Uterus (tissue), 4 donors: ENCODE measurements around the gene TK1. TPM values are rescaled to one million over a fixed set of nuclear protein-coding genes. Genes with fewer than 3 reads are reported as not detected.

Source experiments
- DNase-seq, 2 donors: peaks; one replicate each; pipeline ENCODE4 v3.0.0-alpha.2; 2019 to 2020
- H3K27ac ChIP-seq, 2 donors: fragments of 200-600 bp; sonication (generic); 1 replicate in 1 of 2; 2 replicates in 1 of 2; pipeline ENCODE4 v1.5.1; 2016 to 2018
- H3K27me3 ChIP-seq, 2 donors: fragments of 200-600 bp; sonication (generic); one replicate each; pipeline ENCODE4 v1.5.1; 2018 to 2019; ENCODE audit warnings: control low read depth in 1 of 2
- H3K36me3 ChIP-seq, 2 donors: fragments of 200-600 bp; sonication (generic); one replicate each; pipeline ENCODE4 v1.5.1; 2019; ENCODE audit warnings: control low read depth in 1 of 2
- H3K4me1 ChIP-seq, 2 donors: fragments of 200-600 bp; sonication (generic); one replicate each; pipeline ENCODE4 v1.5.1; 2018 to 2019; ENCODE audit warnings: control low read depth in 1 of 2
- H3K4me3 ChIP-seq, 2 donors: fragments of 200-600 bp; sonication (generic); 1 replicate in 1 of 2; 2 replicates in 1 of 2; pipeline ENCODE4 v1.5.1; 2018 to 2019; ENCODE audit warnings: mild to moderate bottlenecking in 1 of 2
- H3K9me3 ChIP-seq, 2 donors: fragments of 200-600 bp; sonication (generic); one replicate each; pipeline ENCODE4 v1.5.1; 2019; ENCODE audit warnings: control low read depth in 1 of 2
- POLR2A ChIP-seq, 2 donors: fragments of 450-650 bp; IDR thresholded peaks; one replicate each; pipeline ENCODE4 v1.6.1; 2016; ENCODE audit warnings: antibody characterized with exemption in 2 of 2, mild to moderate bottlenecking in 1 of 2, moderate library complexity in 1 of 2
- intact Hi-C: fragments of 100-400 bp; cut with DNase I; formaldehyde crosslinking; loops from one replicate; pipeline ENCODE4 v1.15.1; 2023; ENCODE audit warnings: low total_unique reads
- total RNA-seq, 4 donors: library from RNA; depleted of rRNA in 3 of 4; stranded (reverse); fragments of >200 nt in 3 of 4; gene quantifications; one replicate each; pipeline versions ENCODE4 v1.1.0 to v1.2.4, GENCODE V29; 2014 to 2023
- TF ChIP-seq, protein P1 (sequence below), 4 experiments: fragments of 200-600 bp in 2 of 4; fragments of 450-650 bp in 2 of 4; sonication (generic) in 2 of 4; IDR thresholded peaks; one replicate each; pipeline ENCODE4 v1.5.1; 2016 to 2019; ENCODE audit warnings: antibody characterized with exemption in 4 of 4, mild to moderate bottlenecking in 2 of 4, moderate library complexity in 1 of 4
- donor health status: DM: yes; HTN: yes; CAD: no.

Gene TK1
- total RNA-seq, 4 donors from 2014 or later = 1.4 to 40.8 TPM; not detected in 2

DNA sequence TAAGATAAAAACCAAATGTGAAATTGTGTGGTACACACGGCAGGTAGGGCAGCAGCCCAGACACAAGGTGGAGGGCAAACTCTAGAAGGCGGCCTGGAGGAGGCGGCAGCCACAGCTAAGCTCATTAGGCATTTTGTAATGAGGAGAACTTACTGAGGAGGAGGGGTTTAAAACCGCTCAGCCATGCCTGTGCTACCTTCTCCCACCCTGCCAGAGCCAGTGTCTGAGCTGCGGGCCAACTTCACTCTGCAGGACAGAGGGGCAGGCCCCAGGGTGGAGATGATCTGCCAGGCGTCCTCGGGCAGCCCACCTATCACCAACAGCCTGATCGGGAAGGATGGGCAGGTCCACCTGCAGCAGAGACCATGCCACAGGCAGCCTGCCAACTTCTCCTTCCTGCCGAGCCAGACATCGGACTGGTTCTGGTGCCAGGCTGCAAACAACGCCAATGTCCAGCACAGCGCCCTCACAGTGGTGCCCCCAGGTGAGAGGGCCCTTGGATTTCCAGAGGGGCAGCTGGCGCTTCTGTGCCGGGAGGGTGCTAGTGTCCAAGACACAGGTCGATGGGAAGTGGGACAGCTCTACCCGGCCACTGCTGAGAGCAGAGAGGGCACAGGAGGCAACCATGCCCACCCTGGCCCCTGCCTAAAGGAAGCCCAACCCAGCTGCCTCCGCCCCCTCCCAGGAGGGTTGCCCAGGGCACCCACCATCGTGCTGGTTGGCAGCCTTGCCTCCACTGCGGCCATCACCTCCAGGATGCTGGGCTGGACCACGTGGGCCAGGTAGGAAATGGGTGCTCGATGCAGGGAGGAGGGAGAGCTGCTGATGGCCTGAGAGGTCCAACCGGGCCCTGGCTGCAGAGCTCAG lies 22.7 kb downstream of the TK1 start:
- Histone ChIP-seq H3K27ac (no peak overlapping the region), H3K4me3 (no peak overlapping the region), H3K9me3 (no peaks in the 10 kb centered on the region), H3K4me1 (no peaks in the 10 kb centered on the region), H3K27me3 (no peaks in the 10 kb centered on the region), H3K36me3 (no peaks in the 10 kb centered on the region)
- TF ChIP-seq, protein P1, sequence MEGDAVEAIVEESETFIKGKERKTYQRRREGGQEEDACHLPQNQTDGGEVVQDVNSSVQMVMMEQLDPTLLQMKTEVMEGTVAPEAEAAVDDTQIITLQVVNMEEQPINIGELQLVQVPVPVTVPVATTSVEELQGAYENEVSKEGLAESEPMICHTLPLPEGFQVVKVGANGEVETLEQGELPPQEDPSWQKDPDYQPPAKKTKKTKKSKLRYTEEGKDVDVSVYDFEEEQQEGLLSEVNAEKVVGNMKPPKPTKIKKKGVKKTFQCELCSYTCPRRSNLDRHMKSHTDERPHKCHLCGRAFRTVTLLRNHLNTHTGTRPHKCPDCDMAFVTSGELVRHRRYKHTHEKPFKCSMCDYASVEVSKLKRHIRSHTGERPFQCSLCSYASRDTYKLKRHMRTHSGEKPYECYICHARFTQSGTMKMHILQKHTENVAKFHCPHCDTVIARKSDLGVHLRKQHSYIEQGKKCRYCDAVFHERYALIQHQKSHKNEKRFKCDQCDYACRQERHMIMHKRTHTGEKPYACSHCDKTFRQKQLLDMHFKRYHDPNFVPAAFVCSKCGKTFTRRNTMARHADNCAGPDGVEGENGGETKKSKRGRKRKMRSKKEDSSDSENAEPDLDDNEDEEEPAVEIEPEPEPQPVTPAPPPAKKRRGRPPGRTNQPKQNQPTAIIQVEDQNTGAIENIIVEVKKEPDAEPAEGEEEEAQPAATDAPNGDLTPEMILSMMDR (IDR thresholded peaks at IDR 0.05) = no peak
- TF ChIP-seq POLR2A (IDR thresholded peaks at IDR 0.05) = no peak
- intact Hi-C loops = no loop called here
- no peak for DNase-seq

DNA sequence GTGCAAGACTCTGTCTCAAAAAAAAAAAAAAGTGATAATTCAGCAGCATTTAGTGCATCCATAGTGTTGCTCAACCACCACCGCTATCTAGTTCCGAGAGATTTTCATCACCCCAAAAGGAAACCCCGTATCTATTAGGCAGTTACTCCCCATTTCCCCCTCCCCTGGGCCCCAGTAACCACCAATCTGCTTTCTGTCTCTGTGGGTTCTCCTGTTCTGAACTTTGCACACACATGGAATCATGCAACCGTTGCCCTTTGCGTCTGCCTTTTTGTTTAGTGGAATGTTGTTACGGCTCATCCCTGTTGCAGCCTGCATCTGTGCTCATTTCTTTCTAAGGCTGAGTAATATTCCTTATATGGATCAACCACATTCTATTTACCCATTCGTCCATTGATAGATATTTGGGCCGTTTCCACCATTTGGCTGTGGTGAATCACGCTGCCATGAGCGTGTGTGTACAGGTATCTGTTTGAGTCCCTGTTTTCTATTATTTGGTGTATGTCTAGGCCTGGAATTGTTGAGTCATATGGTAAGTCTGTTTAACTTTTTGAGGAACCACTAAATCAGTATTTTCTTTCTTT lies 27.2 kb downstream of the TK1 start:
- H3K36me3 ChIP-seq = no peaks in the 10 kb centered on the region
- no peaks in the 10 kb centered on the region for H3K27me3 ChIP-seq
- H3K4me3 ChIP-seq = no peak overlapping the region
- H3K9me3 ChIP-seq = no peaks in the 10 kb centered on the region
- H3K4me1 ChIP-seq = no peaks in the 10 kb centered on the region
- H3K27ac ChIP-seq = no peak overlapping the region
- no peak for DNase-seq
- intact Hi-C loops = no loop called here
- no peak for TF ChIP-seq POLR2A (IDR thresholded peaks at IDR 0.05)
- TF ChIP-seq, protein P1 (IDR thresholded peaks at IDR 0.05) = no peak

DNA sequence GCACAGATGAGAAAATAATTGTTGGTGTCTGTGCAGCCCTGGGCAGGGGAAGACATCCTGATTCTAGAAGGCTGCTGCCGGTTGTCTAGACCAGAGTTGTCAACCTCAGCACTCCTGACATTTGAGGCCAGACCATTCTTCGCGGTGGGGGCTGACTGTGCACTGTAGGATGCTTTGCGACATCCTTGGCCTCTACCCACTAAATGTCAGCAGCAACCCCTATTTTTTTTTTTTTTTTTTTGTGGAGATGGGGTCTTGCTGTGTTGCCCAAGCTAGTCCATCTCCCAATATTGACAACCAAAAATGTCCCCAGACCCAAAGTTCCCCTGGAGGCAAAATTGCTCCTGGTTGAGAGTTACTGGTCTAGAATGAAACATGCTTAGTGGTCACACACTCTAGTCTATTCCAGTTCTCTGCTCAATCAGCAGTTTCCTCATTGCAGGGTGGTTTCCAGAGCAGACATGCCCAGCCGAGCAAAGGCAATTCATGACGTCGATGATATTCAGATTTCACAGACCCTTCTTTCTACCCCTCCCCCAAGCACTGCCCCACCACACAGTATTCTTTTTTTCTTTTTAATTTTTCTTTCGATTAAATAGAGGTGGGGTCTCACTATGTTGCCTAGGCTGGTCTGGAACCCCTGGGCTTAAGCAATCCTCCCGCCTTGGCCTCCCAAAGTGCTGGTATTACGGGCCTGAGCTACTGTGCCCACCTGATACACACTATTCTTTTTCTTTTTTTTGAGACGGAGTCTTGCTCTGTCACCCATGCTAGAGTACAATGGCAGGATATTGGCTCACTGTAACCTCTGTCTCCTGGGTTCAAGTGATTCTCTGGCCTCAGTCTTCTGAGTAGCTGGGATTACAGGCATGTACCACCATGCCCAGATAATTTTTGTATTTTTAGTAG lies 31.7 kb downstream of the TK1 start:
- H3K36me3 ChIP-seq = no peaks in the 10 kb centered on the region
- no peaks in the 10 kb centered on the region for H3K9me3 ChIP-seq
- no peak for DNase-seq
- TF ChIP-seq POLR2A (IDR thresholded peaks at IDR 0.05) = no peak
- TF ChIP-seq, protein P1 (IDR thresholded peaks at IDR 0.05) = no peak
- no peak overlapping the region for H3K4me3 ChIP-seq
- H3K27me3 ChIP-seq = no peaks in the 10 kb centered on the region
- intact Hi-C loops = no loop called here
- no peak overlapping the region for H3K27ac ChIP-seq
- no peaks in the 10 kb centered on the region for H3K4me1 ChIP-seq

DNA sequence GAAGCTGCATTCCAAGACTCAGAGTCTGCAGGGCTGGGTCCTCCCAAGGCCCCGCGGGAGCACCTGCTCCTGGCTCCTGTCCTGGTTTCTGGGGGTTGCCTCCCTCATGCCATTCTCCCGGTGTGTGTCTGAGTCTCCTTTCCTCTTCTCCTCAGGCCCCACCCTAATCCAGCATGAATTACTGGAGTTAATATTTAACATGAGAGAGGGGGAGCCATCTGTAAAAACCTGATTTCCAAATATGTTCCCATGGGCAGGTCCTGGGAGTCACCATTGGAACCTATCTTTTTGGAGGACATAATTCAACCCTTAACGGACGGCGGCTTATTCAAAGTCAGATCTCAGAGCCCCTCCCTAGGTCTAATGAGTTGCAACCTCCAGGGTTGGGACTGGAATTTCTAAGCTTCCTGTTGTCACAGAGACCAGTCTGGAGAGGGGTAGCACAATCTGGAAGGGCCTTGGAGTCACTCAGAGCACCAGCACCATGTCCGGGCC lies 35.3 kb downstream of the TK1 start:
- intact Hi-C loops = no loop called here
- no peak for TF ChIP-seq POLR2A (IDR thresholded peaks at IDR 0.05)
- TF ChIP-seq, protein P1 (IDR thresholded peaks at IDR 0.05) = no peak

More for the DNA sequence above, 35.3 kb downstream of the TK1 start:
- Histone ChIP-seq H3K4me1 (no peaks in the 10 kb centered on the region), H3K36me3 (no peaks in the 10 kb centered on the region), H3K9me3 (no peaks in the 10 kb centered on the region), H3K27ac (no peak overlapping the region), H3K27me3 (no peaks in the 10 kb centered on the region), H3K4me3 (no peak overlapping the region)
- no peak for DNase-seq
